Muscle of leg (tissue), 11 donors: ENCODE measurements around the gene TCEA3. TPM values are rescaled to one million over a fixed set of nuclear protein-coding genes. Genes with fewer than 3 reads are reported as not detected.
A peak's percentile ranks its signal among the peaks of the same experiment; 100 is the strongest.

ENCODE experiments used
- DNase-seq: peaks from one replicate; pipeline ENCODE4 v3.0.0; 2013
- H3K27ac ChIP-seq: one replicate; pipeline ENCODE4 v1.5.1; 2013; ENCODE audit warnings: mild to moderate bottlenecking, low read length, control low read depth
- H3K27me3 ChIP-seq: one replicate; pipeline ENCODE4 v1.6.1; 2013; ENCODE audit warnings: low read length; ENCODE audit not compliant: control insufficient read depth, insufficient read depth
- H3K36me3 ChIP-seq: one replicate; pipeline ENCODE4 v1.6.1; 2013; ENCODE audit warnings: low read length; ENCODE audit not compliant: control insufficient read depth, insufficient read depth
- H3K4me1 ChIP-seq: one replicate; pipeline ENCODE4 v1.6.1; 2013; ENCODE audit warnings: low read length; ENCODE audit not compliant: control insufficient read depth, insufficient read depth
- H3K4me3 ChIP-seq: one replicate; pipeline ENCODE4 v1.5.1; 2013; ENCODE audit warnings: low read length, control low read depth
- H3K9me3 ChIP-seq: replicated peaks from 2 replicates; pipeline ENCODE4 v1.6.1; 2013; ENCODE audit warnings: low read depth, low read length; ENCODE audit not compliant: control insufficient read depth
- WGBS: methylation state at CpG from one replicate; pipeline ENCODE4 v1.1.5; 2013; ENCODE audit warnings: missing lambda C conversion rate; ENCODE audit not compliant: insufficient coverage; 5-methylcytosine and 5-hydroxymethylcytosine counted together
- polyA plus RNA-seq, 8 donors: library from polyadenylated mRNA; unstranded; fragments of 120-200 nt; gene quantifications; one replicate each; pipeline versions ENCODE4 v1.2.1 to v1.2.3, GENCODE V29; 2013; ENCODE audit warnings: inconsistent platforms in 1 of 8, low replicate concordance in 1 of 8; ENCODE audit not compliant: insufficient read length in 8 of 8, insufficient read depth in 1 of 8
- total RNA-seq: library from RNA; stranded (reverse); fragments of 120-200 nt; gene quantifications from one replicate; pipeline ENCODE4 v1.2.4, GENCODE V29; 2013

Gene TCEA3
- total and polyA plus RNA-seq, 9 donors, result 203 to 357 (median 293) TPM

DNA sequence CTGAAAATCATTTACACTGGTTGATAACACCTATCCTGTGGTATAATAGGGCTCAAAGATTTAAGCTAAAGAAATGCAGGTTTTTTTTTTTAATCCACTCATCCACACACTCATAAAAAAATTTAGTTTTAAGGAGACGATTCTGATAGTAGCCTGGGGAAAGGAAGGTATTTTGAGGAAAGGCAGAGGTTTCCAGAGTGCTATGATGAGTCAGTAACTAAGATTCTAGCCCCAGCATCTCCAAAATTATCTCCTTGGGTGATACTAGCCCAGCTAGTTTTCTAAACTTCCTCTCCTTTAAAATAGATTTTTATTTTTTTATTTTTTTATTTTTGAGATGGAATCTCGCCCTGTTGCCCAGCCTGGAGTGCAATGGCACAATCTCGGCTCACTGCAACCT is 38.7 kb upstream of the TCEA3 start:
- Histone ChIP-seq H3K4me1 (no peaks in the 10 kb centered on the region), H3K9me3 (no peaks in the 10 kb centered on the region), H3K36me3 (peaks cover 9% of the 10 kb centered on the region), H3K27ac (no peak overlapping the region), H3K27me3 (no peaks in the 10 kb centered on the region), H3K4me3 (no peak overlapping the region)
- 88% methylated on average over 1 of the region's 3 CpGs for WGBS
- DNase-seq, result no peak

GRCh38 chr1:23462766-23463165 is 38.2 kb upstream of the TCEA3 start:
- no peak overlapping the region for H3K27ac ChIP-seq
- WGBS, result 100% methylated on average over 1 of the region's 2 CpGs
- peaks cover 9% of the 10 kb centered on the region for H3K36me3 ChIP-seq
- H3K9me3 ChIP-seq, result no peaks in the 10 kb centered on the region
- H3K4me3 ChIP-seq, result no peak overlapping the region
- no peaks in the 10 kb centered on the region for H3K27me3 ChIP-seq
- H3K4me1 ChIP-seq, result peaks cover 2% of the 10 kb centered on the region
- no peak for DNase-seq

DNA sequence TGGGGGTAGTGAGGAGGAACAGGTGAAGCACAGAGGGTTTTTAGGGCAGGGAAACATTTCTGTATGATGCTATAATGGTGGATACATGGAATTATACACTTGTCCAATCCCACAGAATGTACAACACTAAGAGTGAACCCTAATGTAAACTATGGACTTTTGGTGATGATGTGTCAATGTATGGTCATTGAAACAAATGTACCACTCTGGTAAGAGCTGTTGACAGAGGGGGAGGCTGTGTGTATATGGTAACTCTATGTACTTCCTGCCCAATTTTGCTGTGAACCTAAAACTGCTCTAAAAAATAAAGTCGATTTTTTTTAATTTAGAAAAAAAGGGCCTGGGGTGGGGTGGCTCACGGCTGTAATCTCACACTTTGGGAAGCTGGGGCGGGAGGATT is 36.5 kb upstream of the TCEA3 start:
- Histone ChIP-seq H3K36me3 (peaks cover 15% of the 10 kb centered on the region), H3K9me3 (no peaks in the 10 kb centered on the region), H3K4me3 (no peak overlapping the region), H3K27ac (no peak overlapping the region), H3K4me1 (peaks cover 18% of the 10 kb centered on the region), H3K27me3 (no peaks in the 10 kb centered on the region)
- DNase-seq, result no peak
- WGBS, result no CpG with 5 or more reads among the region's 3 CpGs

DNA sequence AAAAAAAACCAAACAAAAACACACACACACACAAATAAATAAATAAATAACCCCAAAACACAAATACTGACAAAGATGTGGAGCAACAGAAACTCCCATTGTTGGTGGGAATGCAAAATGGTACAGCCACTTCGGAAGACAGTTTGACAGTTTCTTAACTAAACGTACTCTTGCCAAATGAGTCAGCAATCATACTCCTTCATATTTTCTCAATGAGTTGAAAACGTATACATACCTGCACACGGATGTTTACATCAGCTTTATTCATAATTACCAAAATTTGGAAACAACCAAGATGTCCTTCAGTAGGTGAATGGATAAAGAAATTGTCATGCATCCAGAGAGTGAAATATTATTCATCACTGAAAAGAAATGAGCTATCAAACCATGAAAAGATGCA is 36.0 kb upstream of the TCEA3 start:
- WGBS, result 80% methylated on average over 2 of the region's 4 CpGs
- Histone ChIP-seq H3K9me3 (no peaks in the 10 kb centered on the region), H3K4me1 (peaks cover 23% of the 10 kb centered on the region), H3K27me3 (no peaks in the 10 kb centered on the region), H3K36me3 (peaks cover 20% of the 10 kb centered on the region), H3K27ac (no peak overlapping the region), H3K4me3 (no peak overlapping the region)
- DNase-seq, result no peak

- no peak for DNase-seq
- peaks cover 23% of the 10 kb centered on the region for H3K4me1 ChIP-seq
- H3K9me3 ChIP-seq, result no peaks in the 10 kb centered on the region
- no peaks in the 10 kb centered on the region for H3K27me3 ChIP-seq
- peaks cover 30% of the 10 kb centered on the region for H3K36me3 ChIP-seq
- no peak overlapping the region for H3K4me3 ChIP-seq
- WGBS, result no CpG with 5 or more reads among the region's 2 CpGs
- H3K27ac ChIP-seq, result no peak overlapping the region
Measured at GRCh38 chr1:23459338-23459757, 34.8 kb upstream of the TCEA3 start.

DNA sequence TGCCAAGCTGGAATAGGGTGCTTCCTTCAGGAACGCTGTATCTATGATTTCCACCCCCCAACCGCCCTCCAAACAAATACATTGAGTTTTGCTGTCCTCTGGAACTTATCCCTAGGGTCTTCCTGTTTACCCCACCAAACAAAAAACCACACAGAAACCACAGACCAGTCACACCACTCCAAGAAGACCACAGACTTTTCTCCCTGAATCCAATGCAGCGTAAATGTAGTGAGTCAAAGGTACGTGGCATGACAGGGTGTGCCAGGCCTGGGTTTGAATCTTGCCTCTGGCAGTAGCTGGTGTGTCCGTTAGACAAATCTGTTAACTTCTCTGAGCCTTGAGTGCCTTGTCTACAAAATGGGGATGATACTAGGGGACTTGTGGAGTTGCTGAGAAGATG is 31.7 kb upstream of the TCEA3 start:
- H3K27ac ChIP-seq, result no peak overlapping the region
- no peak for DNase-seq

GRCh38 chr1:23453455-23454000 is 29.0 kb upstream of the TCEA3 start:
- no peak for DNase-seq
- WGBS, result 78% methylated on average over 2 of the region's 3 CpGs
- Histone ChIP-seq H3K27me3 (no peaks in the 10 kb centered on the region), H3K4me3 (no peak overlapping the region), H3K4me1 (peaks cover 33% of the 10 kb centered on the region), H3K27ac (no peak overlapping the region), H3K9me3 (no peaks in the 10 kb centered on the region), H3K36me3 (peaks cover 64% of the 10 kb centered on the region)

More for the DNA sequence above, 31.7 kb upstream of the TCEA3 start:
- Histone ChIP-seq H3K9me3 (no peaks in the 10 kb centered on the region), H3K27me3 (no peaks in the 10 kb centered on the region), H3K36me3 (peaks cover 52% of the 10 kb centered on the region), H3K4me3 (no peak overlapping the region), H3K4me1 (peaks cover 23% of the 10 kb centered on the region)
- 94% methylated on average over 3 of the region's 5 CpGs for WGBS

DNA sequence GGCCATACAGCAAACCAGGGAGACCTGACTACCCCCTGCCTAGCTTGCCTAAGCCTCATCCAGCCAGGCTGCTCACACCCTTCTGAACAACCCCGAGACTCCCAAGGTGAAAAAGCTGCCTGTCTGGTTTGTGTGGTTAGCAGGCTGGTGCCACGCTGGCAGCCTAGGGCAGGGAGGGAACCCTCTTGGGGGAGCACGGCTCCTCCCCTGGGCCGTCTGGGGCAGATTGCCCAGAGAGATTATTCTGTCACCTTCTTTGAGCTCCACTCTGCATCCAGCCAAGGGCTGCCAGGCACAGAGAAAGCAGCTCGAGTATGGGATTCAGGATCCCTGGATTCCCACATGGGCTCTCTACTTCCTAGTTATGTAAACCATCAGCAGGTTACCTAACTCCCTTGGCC is 27.5 kb upstream of the TCEA3 start:
- DNase-seq, result no peak
- H3K36me3 ChIP-seq, result peaks cover 64% of the 10 kb centered on the region
- WGBS, result 76% methylated on average over 4 of the region's 5 CpGs

DNA sequence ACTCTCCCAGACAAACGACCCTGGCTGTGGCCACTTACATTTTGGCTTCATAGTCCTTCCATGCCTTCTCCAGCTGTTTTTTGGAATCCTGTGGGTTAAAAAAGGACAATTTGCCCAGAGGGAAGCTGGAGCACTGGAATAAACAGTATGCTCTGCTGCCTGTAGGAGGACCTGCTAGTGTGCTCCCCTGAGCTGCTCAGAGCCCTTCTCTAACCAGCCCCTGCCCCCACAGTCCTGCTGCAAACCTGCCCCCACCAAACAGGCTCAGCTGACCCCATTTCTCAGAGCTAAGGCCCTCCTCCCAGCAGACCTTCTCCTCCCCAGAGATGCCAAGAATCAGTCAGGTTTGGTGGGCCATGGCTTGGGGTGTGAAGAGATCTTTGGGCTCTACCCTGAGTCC is 26.9 kb upstream of the TCEA3 start:
- whole genome bisulfite sequencing, result no CpG with 5 or more reads among the region's 1 CpG
- H3K27me3 ChIP-seq, result no peaks in the 10 kb centered on the region
- no peaks in the 10 kb centered on the region for H3K9me3 ChIP-seq
- H3K4me1 ChIP-seq, result peaks cover 19% of the 10 kb centered on the region
- DNase-seq, result no peak
- no peak overlapping the region for H3K27ac ChIP-seq
- H3K4me3 ChIP-seq, result no peak overlapping the region
- H3K36me3 ChIP-seq, result peaks cover 62% of the 10 kb centered on the region

More for the DNA sequence above, 27.5 kb upstream of the TCEA3 start:
- Histone ChIP-seq H3K9me3 (no peaks in the 10 kb centered on the region), H3K27me3 (no peaks in the 10 kb centered on the region), H3K27ac (no peak overlapping the region), H3K4me3 (no peak overlapping the region), H3K4me1 (peaks cover 23% of the 10 kb centered on the region)

DNA sequence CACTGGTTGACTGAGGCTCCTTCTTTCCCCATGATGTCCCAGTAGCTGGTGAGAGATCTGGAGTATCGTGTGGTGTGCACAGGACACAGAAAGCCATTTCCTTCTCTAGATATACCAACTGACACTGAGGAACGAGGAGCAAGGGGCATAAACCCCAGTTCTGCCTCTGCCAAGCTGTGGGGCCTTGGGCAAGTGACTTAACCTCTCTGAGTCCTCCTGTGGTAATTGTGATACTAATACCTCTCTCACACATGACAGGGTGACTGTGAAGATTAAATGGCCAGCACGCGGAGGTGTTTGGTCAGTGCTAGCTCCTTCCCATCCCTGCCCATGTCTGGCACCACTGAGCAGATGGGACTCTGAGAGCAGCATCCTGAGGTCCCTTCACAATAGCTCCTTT is 26.3 kb upstream of the TCEA3 start:
- Histone ChIP-seq H3K4me1 (peaks cover 13% of the 10 kb centered on the region), H3K9me3 (no peaks in the 10 kb centered on the region), H3K4me3 (no peak overlapping the region), H3K27me3 (no peaks in the 10 kb centered on the region), H3K27ac (no peak overlapping the region), H3K36me3 (peaks cover 56% of the 10 kb centered on the region)
- no peak for DNase-seq
- WGBS, result 81% methylated on average over 2 of the region's 4 CpGs

GRCh38 chr1:23449958-23450357 is 25.4 kb upstream of the TCEA3 start:
- Histone ChIP-seq H3K27ac (no peak overlapping the region), H3K4me3 (no peak overlapping the region), H3K36me3 (peaks cover 51% of the 10 kb centered on the region), H3K27me3 (no peaks in the 10 kb centered on the region), H3K9me3 (no peaks in the 10 kb centered on the region), H3K4me1 (peaks cover 9% of the 10 kb centered on the region)
- WGBS, result 40% methylated on average over 1 of the region's 4 CpGs
- peak; percentile 83 for DNase-seq
